SKM-1 treated with dmso at 0.1 percent for 144 hours (cell line): ENCODE results near the gene HIBADH.
"Not testable (repeated sequence)": the region's sequence is repeated elsewhere in the genome, so short reads cannot be mapped to it uniquely, and the experiment has no call there.

Source experiments
- DNase-seq: peaks from one replicate; lab custom pipeline; 2025; ENCODE audit not compliant: unreplicated experiment; lab: John Stamatoyannopoulos, UW

Gene HIBADH

GRCh38 chr7:27680610-27681009, 17.9 kb upstream of the HIBADH start:
- DNase-seq, result no peak

DNA sequence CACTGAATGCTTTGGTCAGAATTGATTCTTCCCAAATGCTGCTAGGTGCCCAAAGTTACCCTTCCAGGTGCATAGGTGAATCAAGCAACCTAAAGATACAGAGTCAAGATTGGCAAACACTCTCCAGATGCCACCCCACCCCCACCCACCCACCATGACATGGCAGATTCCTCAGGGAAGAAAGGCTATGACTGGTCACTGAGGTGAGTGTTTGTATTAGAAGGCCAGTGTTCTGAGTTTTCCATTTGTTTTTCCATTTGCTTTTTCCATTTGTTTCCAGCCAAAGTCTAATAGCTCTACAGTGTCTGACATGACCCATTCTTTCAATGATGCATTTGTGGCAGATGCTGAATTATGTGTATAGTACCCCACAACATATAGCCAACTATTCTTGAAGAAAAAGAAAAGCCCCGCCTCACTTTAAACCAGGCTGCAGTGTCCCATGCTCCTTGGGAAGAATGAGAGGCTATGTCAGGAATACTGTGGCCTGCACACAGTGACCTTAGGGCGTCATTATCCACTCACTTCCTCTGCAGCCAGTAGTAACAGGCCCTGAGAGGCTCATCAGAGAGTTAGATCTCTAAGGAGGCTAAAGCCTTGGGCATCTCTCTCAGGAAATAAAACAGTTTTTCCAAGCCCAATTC, 16.1 kb upstream of the HIBADH start:
- DNase-seq, result no peak

- DNase-seq, result no peak
Observed at GRCh38 chr7:27677912-27678612, 15.4 kb upstream of the HIBADH start.

GRCh38 chr7:27674126-27674525, 11.4 kb upstream of the HIBADH start:
- DNase-seq, result not testable (repeated sequence)

DNA sequence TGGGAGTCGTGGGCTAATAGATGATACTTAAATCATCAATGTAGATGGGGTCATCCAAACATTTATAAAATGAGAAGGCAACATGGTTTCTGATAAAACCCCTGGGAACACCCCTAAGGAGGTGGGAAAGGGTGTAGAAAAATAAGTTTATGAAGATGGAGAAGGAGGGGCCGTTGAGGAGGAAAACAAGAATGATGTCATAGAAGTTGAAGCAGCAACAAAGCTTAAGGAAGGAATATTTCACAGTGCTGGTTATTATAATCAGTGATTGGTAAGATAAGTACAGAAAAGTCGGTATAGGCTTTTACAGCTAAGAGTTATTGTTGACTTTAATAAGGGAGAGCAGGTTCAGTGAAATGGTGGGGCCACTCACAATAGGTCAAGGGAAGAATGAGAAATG, 9.0 kb upstream of the HIBADH start:
- no peak for DNase-seq

DNA sequence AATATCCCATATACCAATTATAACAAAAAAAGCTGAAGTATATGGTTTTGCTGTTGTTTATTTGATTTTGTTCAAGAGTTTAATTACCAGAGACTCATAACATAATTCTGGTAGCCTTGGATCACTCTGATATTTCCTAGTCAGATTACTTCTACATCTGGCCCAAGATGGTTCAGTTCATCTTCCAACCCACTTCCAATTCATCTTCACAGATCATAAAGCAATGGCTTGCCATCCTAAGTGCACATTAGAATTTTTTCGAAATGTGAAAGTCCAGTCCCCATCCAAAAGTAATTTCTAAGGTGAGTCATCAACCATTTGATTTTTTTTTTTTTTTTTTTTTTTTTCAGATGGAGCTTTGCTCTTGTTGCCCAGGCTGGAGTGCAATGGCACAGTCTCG, 8.0 kb upstream of the HIBADH start:
- no peak for DNase-seq

DNA sequence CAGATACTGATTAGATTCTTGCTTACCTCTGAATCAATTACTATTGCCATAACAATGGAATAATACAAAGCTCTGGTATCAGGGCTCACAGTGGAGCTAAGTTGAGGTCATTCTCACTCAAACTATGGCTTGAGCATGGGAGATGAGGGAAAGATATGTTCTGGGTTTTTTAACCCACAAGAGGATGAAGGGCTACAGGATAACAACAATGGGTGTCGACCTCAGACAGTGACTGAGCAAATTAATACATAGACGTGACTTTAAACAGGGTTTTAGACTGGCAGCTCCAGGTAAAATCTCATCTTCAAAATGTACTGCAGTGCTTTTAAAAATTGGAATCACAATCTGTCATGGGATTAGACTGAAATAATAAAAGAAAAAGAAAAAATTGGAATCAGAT, 7.5 kb upstream of the HIBADH start:
- no peak for DNase-seq

GRCh38 chr7:27665531-27665930, 2.8 kb upstream of the HIBADH start:
- DNase-seq, result no peak

DNA sequence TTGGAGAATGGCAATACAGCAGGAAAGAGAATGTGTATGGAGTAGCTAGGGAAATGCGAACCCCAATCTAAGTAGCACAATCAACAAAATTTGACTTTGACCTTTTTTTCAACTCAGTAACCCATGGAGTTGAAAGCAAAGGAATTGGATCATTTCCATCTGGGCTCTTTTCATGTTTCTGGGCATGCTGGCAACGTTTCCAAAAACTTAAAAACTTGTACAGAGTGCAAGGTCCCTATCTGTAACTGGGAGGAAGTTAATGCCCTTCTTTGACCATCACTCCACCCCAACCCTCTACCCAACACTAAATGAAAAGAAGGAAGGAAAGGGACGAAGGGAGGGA, 1.3 kb upstream of the HIBADH start:
- no peak for DNase-seq

DNA sequence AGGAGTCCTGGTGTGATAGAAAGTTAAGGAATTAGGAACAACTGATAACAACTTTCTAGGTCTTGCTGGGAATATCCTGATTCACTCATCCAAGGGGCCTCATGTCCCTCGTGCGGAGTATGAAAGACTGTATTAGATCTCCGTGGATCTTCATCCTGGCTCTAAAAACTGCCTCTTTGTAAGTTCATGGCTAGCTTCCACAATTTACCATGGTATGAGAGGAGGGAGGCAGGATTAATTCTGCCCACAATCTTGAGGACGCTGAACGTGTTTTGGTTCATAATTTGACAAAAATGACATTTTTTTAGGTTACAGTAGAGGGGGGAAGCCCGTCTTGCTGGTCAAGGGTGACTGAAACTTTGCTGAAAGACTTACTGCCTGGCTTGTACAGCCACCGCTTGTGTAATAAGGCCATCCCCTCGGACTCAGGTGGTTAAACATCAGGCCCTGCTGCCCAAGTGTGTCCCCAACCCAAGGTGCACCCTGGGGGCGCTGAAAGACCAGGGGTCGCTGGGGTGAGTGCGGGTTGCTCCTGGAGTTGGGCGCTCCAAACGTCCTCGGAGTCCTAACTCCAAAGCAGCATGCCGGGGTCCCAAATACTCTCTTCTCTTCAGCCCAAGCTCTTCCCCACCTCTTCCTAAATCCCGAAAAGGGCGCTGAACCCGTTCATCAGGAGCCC, 733 bp downstream of the HIBADH start:
- DNase-seq, result no peak

- DNase-seq, result no peak
Observed at GRCh38 chr7:27656724-27657123, 6.0 kb downstream of the HIBADH start.

GRCh38 chr7:27655184-27655583, 7.5 kb downstream of the HIBADH start:
- DNase-seq, result no peak

GRCh38 chr7:27652518-27652917, 10.2 kb downstream of the HIBADH start:
- DNase-seq, result no peak

DNA sequence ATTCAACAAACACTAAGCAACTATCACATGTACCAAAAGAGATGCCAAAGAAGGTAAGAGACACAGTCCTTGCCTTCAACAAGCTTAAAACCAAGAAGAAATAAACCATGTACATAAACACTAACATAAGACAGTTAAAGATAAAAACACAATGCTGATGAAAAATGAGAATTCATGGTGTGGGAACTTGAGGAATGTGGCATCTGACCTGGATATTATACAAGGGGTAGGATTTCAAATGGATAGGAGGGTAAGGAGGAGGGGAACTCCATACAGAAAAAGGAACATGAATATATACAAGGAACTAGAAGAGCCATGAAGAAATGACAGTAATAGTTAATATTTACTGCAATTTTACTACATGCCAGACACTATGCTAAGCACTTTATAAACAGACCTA, 11.0 kb downstream of the HIBADH start:
- no peak for DNase-seq

DNA sequence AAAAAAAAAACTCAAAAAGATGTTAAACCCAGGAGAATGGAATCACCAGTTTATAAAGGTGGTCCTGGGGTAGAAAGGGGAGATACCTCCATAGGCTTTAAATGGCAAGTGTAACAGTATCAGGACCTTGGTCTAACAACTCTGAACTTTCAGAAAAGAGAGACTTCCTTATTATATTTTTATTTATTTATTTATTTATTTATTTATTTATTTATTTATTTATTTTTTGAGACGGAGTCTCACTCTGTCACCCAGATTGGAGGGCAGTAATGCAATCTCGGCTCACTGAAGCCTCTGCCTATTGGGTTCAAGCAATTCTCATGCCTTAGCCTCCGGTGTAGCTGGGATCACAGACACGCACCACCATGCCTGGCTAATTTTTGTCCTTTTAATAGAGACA, 12.4 kb downstream of the HIBADH start:
- no peak for DNase-seq

DNA sequence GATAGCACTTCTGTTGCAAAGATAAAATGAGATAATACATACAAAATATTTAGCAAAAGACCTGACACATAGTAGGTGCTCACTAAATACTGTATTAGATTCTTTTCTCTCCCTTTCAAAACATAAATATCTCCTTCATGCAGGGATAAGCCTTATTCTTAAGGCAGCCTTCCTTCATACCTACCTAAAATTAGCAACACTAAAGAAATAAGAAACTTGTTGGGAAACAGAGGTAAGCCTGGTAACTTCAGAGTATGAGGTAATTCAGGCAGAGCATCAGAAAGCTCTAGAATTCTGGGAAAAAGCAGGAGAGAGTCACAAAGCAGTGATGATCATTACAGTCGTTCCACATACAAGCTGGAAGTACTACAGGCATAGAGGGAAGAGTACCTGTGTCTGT, 15.2 kb downstream of the HIBADH start:
- DNase-seq, result no peak

DNA sequence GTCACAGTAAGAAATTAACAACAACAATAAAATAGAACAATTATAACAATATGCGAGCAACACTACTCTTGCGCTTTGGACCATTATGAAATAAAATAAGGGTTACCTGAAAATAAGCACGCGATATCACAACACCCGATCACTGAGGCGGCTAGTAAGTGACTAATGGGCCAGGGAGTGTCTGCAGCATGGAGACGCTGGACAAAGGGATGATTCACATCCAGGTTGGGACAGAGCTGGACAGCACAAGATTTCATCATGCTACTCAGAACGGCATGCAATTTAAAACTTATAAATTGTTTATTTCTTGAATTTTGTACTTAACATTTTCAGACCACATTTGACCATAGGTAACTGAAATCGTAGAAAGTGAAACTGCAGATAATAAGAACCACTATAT, 15.6 kb downstream of the HIBADH start:
- no peak for DNase-seq

GRCh38 chr7:27642271-27642670, 20.4 kb downstream of the HIBADH start:
- no peak for DNase-seq

GRCh38 chr7:27641581-27642230, 21.0 kb downstream of the HIBADH start:
- no peak for DNase-seq

DNA sequence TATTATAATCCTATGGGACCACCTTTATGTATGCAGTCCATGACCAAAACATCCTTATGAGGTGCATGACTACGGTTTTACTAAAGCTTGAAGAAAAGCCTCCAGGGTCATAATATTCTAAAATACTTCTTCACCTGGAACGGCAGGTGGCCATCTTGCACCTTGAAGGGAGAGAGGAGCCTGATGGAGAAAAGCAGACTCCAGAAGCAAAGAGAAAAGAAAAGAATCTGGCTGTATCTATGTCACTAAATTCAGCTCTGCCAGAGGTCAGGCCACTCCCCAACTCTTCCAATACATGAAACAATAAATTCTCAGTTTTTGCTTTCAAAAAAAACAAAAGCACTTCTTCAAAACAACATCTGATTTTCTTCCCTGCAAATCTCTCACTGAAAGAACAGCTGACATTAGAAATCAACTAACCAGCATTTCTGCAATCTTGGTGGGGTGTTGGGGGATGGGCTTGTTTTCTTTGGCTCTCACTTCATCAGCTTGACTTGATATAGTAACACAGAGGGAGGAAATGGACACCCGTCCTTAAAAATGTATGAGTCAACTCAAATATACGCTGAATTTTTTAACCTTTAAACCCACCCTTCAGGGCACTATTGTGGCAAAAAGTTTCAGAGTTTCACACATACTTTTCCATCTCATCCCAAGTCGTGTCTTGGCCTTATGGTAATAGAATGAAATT, 21.7 kb downstream of the HIBADH start:
- DNase-seq, result no peak

GRCh38 chr7:27639851-27640250, 22.8 kb downstream of the HIBADH start:
- no peak for DNase-seq
